Dermis microvascular lymphatic vessel endothelial cell (primary cell): ENCODE measurements around the gene SPAG16. TPM values are rescaled to one million over a fixed set of nuclear protein-coding genes. Genes with fewer than 3 reads are reported as not detected.

Experiments
- DNase-seq, 2 donors: peaks; one replicate each; pipeline versions ENCODE4 v3.0.0 to v3.0.0-alpha.2; 2010; ENCODE audit warnings: low read depth in 2 of 2
- total RNA-seq: library from RNA; depleted of rRNA; stranded (reverse); fragments of >200 nt; gene quantifications from 2 replicates; pipeline ENCODE4 v1.2.1, GENCODE V29; 2014

The SPAG16 gene
- total RNA-seq, 1 donor from 2014 or later: 11.0 TPM

GRCh38 chr2:214247531-214247930, 963.3 kb downstream of the SPAG16 start:
- no peak for DNase-seq

- DNase-seq: no peak
Observed at GRCh38 chr2:214255046-214255445, 970.8 kb downstream of the SPAG16 start.

- no peak for DNase-seq
Observed at GRCh38 chr2:214261683-214262082, 977.4 kb downstream of the SPAG16 start.

GRCh38 chr2:214264171-214264570, 979.9 kb downstream of the SPAG16 start:
- no peak for DNase-seq

GRCh38 chr2:214265991-214266489, 981.8 kb downstream of the SPAG16 start:
- no peak for DNase-seq

GRCh38 chr2:214277880-214278279, 993.6 kb downstream of the SPAG16 start:
- no peak for DNase-seq

- no peak for DNase-seq
Observed at GRCh38 chr2:214286011-214286410, 1001.7 kb downstream of the SPAG16 start.

- no peak for DNase-seq
Observed at GRCh38 chr2:214293593-214293992, 1009.3 kb downstream of the SPAG16 start.

GRCh38 chr2:214294426-214294825, 1010.2 kb downstream of the SPAG16 start:
- no peak for DNase-seq

- DNase-seq: no peak
Observed at GRCh38 chr2:214297423-214297822, 1013.2 kb downstream of the SPAG16 start.

GRCh38 chr2:214310319-214310718, 1026.1 kb downstream of the SPAG16 start:
- no peak for DNase-seq

- DNase-seq: no peak
Observed at GRCh38 chr2:214311031-214311533, 1026.8 kb downstream of the SPAG16 start.

- DNase-seq: no peak
Observed at GRCh38 chr2:214311931-214312749, 1027.9 kb downstream of the SPAG16 start.

- no peak for DNase-seq
Observed at GRCh38 chr2:214315324-214315723, 1031.1 kb downstream of the SPAG16 start.

GRCh38 chr2:214320211-214320610, 1035.9 kb downstream of the SPAG16 start:
- no peak for DNase-seq

- no peak for DNase-seq
Observed at GRCh38 chr2:214322662-214323061, 1038.4 kb downstream of the SPAG16 start.

GRCh38 chr2:214325404-214325803, 1041.1 kb downstream of the SPAG16 start:
- DNase-seq: no peak

- DNase-seq: no peak
Observed at GRCh38 chr2:214328941-214329340, 1044.7 kb downstream of the SPAG16 start.

GRCh38 chr2:214341646-214342045, 1057.4 kb downstream of the SPAG16 start:
- DNase-seq: no peak

- no peak for DNase-seq
Observed at GRCh38 chr2:214358506-214358905, 1074.2 kb downstream of the SPAG16 start.

- no peak for DNase-seq
Observed at GRCh38 chr2:214361116-214361515, 1076.9 kb downstream of the SPAG16 start.

GRCh38 chr2:214365549-214365948, 1081.3 kb downstream of the SPAG16 start:
- DNase-seq: no peak

- no peak for DNase-seq
Observed at GRCh38 chr2:214367171-214367570, 1082.9 kb downstream of the SPAG16 start.
